ENCODE results near the gene GRN. TPM values are rescaled to one million over a fixed set of nuclear protein-coding genes. Genes with fewer than 3 reads are reported as not detected.

GRN gene
- polyA plus RNA-seq, 2 of the 4 experiments (the other 2 are of a cell fraction), result 111 to 197 TPM

- TF ChIP-seq RCOR1 (IDR thresholded peaks at IDR 0.05; ENCODE audit: low read depth, low read length) (no peak), NPAS2 (CRISPR knock-in tag; IDR thresholded peaks at IDR 0.05; ENCODE audit: borderline replicate concordance) (no peak), EHMT2 (IDR thresholded peaks at IDR 0.05; ENCODE audit: low read depth) (no peak), HOXB13 (CRISPR knock-in tag; IDR thresholded peaks at IDR 0.05; ENCODE audit: low read depth) (no peak), ZC3H11A (IDR thresholded peaks at IDR 0.05) (no peak)
Observed at GRCh38 chr17:44314869-44315661, 30.0 kb upstream of the GRN start (continued).

GRCh38 chr17:44315760-44316731 lies 29.1 kb upstream of the GRN start:
- ATAC-seq, result peak; percentile 1 to 5; a peak in 2 of 6 replicates
- H3K4me3 ChIP-seq, result peak overlapping the region; percentile 63
- no peaks in the 10 kb centered on the region for H3K9me3 ChIP-seq
- CTCF ChIA-PET, result interaction anchor here (0.6 to 14.1 kb wide), 8 partner anchors 8 to 112 kb away, joined by 3 to 159 read pairs (median 6); partner anchors contain the start of genes RUNDC3A and SLC25A39
- 0 out of 3 replicates have a peak, but pooled peaks cover 4% of the 10 kb centered on the region for H3K4me1 ChIP-seq
- no peak for FAIRE-seq
- 73% methylated on average over 38 of the region's 38 CpGs for WGBS (ENCODE audit: missing lambda C conversion rate)
- no peak for DNase-seq (ENCODE audit: low read depth in 1 of 2, low spot score in 1 of 2)
- H3K4me2 ChIP-seq, result peak overlapping the region; percentile 99
- POLR2A ChIA-PET, result interaction anchor here (0.6 to 2.2 kb wide), 7 partner anchors 8 to 116 kb away, joined by 3 to 13 read pairs (median 4); partner anchors contain the start of genes ATXN7L3 and SLC25A39
- peak overlapping the region in 1 of 2 experiments; percentile 78; a peak in 3 of 6 replicates for H3K27ac ChIP-seq
- no peak for TF ChIP-seq EHMT2 (IDR thresholded peaks at IDR 0.05; ENCODE audit: low read depth)
- TF ChIP-seq HOXB5 (CRISPR knock-in tag; IDR thresholded peaks at IDR 0.05), result no peak
- no peak for TF ChIP-seq GATA3 (IDR thresholded peaks at IDR 0.05; ENCODE audit: borderline replicate concordance)

- Histone ChIP-seq H3K9me3 (no peaks in the 10 kb centered on the region), H3K4me1 (peaks cover 4% of the 10 kb centered on the region; the same call in 1 of the 3 replicates), H3K27ac (no peak overlapping the region), H3K4me3 (no peak overlapping the region), H3K4me2 (no peak overlapping the region)
- FAIRE-seq (no peak), DNase-seq (ENCODE audit: low read depth in 1 of 2, low spot score in 1 of 2) (no peak), ATAC-seq (no peak)
- POLR2A ChIA-PET, result interaction anchor here (0.5 to 1.1 kb wide), 4 partner anchors 9 to 99 kb away, joined by 3 to 4 read pairs (median 4); no protein-coding TSS in a partner anchor
- WGBS (ENCODE audit: missing lambda C conversion rate), result 71% methylated on average over 6 of the region's 6 CpGs
- CTCF ChIA-PET, result interaction anchor here (0.6 to 14.1 kb wide), 11 partner anchors 7 to 599 kb away, joined by 3 to 159 read pairs (median 6); partner anchors contain the start of genes GRN and RUNDC3A
- TF ChIP-seq KDM1A (IDR thresholded peaks at IDR 0.05; ENCODE audit: low read depth) (no peak), CHD2 (IDR thresholded peaks at IDR 0.05; ENCODE audit: low read length, partially characterized antibody) (no peak), RARB (CRISPR knock-in tag; IDR thresholded peaks at IDR 0.05) (no peak), EP300 (IDR thresholded peaks at IDR 0.05) (no peak), MAZ (IDR thresholded peaks at IDR 0.05; ENCODE audit: borderline replicate concordance, low read depth, low read length) (no peak), NPAS2 (CRISPR knock-in tag; IDR thresholded peaks at IDR 0.05; ENCODE audit: borderline replicate concordance) (no peak)
Observed at GRCh38 chr17:44317545-44317944, 27.6 kb upstream of the GRN start.

GRCh38 chr17:44318077-44318892 lies 26.8 kb upstream of the GRN start:
- FAIRE-seq (no peak), ATAC-seq (no peak), DNase-seq (ENCODE audit: low read depth in 1 of 2, low spot score in 1 of 2) (no peak)
- H3K27ac ChIP-seq, result no peak overlapping the region
- ChIA-PET POLR2A (interaction anchor here (0.5 to 1.1 kb wide), 3 partner anchors 9 to 100 kb away, joined by 3 to 4 read pairs (median 4); no protein-coding TSS in a partner anchor), CTCF (interaction anchor here (1.5 to 14.1 kb wide), 11 partner anchors 8 to 108 kb away, joined by 4 to 159 read pairs (median 6); partner anchors contain the start of genes FAM171A2, GRN and RUNDC3A)
- H3K4me2 ChIP-seq, result no peak overlapping the region
- TF ChIP-seq JUN (IDR thresholded peaks at IDR 0.05) (peak in 1 of 2 experiments; percentile 14; a peak in 2 of 5 replicates), HOXB13 (CRISPR knock-in tag; IDR thresholded peaks at IDR 0.05; ENCODE audit: low read depth) (no peak), USF2 (IDR thresholded peaks at IDR 0.05) (no peak)
- no peaks in the 10 kb centered on the region for H3K9me3 ChIP-seq
- WGBS (ENCODE audit: missing lambda C conversion rate), result 92% methylated on average over 14 of the region's 15 CpGs
- H3K4me1 ChIP-seq, result peaks cover 7% of the 10 kb centered on the region; the same call in 2 of the 3 replicates
- no peak overlapping the region for H3K4me3 ChIP-seq

Data from A549 (cell line).